GM18507 (cell line): ENCODE results near the gene CXorf65.
A peak's percentile ranks its signal among the peaks of the same experiment; 100 is the strongest.

Source experiments
- DNase-seq: peaks from one replicate; pipeline ENCODE4 v3.0.0; 2011; ENCODE audit warnings: low read depth; ENCODE audit not compliant: insufficient read length; ENCODE audit errors: extremely low spot score
- FAIRE-seq: peaks from 2 replicates; lab custom pipeline; 2011; peaks lifted over from hg19 to GRCh38; lab: Jason Lieb, UNC

CXorf65 gene

DNA sequence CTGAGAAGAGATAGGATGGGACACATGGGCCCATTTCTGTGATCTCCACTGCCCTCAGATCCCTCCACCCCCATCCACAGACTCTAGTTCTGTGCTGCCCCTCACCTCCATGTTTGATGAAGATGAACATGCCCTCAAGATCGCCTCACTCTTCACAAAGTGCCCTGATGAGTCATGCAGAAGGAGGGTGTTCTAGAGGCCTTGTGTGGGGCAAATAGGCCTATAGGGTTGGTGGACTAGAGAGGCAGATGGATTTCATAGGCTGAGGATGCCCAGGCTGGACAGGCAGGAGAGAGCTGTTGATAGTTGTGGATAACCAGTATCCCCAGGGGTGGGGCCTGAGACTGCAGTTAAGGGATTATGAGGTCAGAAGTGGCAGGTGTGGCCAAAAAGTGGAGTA is at the start of gene CXorf65:
CXorf65 (minus strand) TSS at position 314 of the 400 bp plus-strand sequence; CDS start at position 130, 184 bp downstream.
- no peak for DNase-seq
- no peak for FAIRE-seq

DNA sequence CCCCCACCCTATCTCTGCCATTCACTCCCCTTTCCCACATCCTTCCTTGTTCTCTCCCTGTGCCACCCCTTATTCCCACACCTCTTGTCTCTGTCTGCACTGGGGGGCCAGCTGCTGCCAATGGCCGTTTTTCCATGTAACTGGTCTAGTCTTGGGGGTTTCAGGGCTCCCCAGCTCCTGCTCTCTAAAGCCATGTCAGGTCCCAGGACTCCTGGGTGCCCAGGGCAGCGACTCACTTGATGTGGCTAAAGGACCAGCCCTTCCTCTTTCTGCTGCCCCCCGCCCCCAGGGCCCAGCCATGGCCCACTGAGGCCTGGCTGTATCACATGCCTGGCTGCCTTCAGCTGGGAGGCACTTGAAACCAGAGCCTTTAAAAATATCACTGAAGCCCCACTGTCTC is 48.1 kb upstream of the CXorf65 start:
- FAIRE-seq: no peak
- DNase-seq: no peak

DNA sequence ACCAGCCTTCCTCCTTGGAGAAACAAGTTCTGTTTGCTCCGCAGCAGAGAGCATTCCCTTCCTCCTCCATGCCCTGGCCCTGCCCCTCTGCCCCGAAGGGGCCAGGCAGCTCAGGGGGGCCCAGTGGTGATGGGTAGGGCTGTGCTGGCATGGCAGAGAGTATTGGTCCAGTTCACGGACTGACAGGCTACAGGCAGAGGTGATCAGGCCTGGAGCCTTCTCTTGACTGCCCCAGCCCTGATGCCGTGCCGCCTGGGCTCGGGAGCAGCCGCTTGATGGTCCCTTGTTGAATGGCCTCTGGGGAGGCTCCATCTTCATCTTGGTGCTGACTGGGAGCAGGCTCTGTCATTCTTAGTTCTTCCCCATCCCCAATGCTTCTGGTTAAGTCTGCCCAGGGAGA is 47.7 kb upstream of the CXorf65 start:
- DNase-seq: no peak
- FAIRE-seq: no peak

DNA sequence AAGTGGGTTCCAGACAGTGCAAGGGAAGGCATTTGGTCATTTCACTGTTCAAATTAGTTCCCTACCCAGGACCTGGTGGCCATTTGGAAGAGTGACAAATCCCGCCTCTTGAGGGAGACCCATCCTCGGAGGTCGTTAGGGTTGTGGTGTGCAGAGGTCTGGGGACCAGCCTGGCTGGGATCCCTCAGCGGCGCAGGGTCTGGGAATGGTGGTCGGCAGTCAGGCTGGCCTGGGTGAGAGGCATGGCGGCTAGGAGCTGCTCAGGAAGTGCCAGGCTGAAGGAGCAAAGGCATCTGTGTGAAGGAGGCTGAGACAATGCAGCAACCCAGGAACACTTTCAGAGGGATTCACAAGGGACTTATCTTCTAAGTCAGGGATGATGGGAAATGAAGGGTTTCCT is 44.8 kb upstream of the CXorf65 start:
- DNase-seq (no peak), FAIRE-seq (no peak)

DNA sequence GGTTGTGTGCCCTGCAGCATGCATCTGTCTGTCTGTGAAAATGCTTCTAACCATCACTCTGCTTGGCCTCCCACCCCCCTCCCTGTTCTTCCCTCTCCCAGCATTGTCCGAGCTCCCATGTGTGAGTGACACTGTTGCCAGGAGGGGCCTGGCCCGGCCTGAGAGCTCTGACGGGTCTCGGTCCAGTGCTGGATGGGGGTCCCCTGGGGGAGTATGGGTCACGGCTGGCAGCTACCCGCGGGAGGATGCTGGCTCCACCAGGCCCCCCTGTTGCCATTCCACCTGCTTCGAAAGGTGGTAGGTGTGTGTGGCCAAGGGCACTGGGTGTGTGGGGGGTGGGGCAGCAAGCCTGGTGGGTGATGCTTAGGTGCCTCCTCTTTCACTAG is 41.7 kb upstream of the CXorf65 start:
- FAIRE-seq (no peak), DNase-seq (no peak)

DNA sequence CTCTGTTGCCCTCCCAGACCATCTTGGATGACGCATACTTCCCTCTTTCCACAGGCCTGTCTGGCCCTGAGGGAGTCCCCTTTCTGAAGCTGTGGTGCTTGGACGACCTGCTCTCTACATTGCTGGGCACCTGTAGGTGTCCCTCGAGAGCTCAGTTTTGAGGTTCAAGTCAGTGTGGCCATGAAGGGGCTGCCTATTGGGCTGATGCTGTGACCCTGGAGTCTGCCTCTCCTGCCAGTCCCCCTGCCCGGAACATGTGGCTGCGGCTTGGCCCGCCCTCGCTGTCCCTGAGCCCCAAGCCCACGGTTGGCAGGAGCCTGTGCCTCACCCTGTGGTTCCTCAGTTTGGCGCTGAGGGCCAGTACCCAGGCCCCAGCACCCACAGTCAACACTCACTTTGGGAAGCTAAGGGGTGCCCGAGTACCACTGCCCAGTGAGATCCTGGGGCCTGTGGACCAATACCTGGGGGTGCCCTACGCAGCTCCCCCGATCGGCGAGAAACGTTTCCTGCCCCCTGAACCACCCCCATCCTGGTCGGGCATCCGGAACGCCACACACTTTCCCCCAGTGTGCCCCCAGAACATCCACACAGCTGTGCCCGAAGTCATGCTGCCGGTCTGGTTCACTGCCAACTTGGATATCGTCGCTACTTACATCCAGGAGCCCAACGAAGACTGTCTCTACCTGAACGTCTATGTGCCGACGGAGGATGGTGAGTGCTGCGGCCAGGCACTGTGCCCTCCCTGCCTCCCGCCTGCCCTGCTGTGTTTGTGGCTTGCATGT is 41.1 kb upstream of the CXorf65 start:
- DNase-seq: no peak

DNA sequence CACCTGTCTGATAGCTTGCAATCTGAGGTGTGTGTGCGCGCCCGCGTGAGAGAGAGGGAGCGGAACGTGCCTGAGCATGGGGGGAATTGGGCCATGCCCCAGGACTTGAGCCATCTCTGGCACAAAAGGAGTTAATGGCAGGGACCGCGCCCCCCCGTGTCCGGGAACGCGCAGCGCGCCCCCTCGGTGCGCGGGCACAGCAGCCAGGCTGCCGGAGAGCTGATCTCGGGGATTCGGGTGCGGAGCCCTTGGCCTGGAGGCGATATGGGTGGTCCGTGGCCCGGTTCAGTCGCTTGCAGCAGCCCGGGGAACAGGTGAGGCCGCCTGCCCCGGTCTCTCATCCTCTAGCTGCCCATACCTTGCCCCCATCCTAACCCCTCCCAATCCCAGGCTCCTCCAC is 38.1 kb upstream of the CXorf65 start, which contains the start of gene NLGN3:
NLGN3 (plus strand) TSS at position 191 of the 400 bp plus-strand sequence. CDS start 2,909 bp downstream, outside the sequence.
- DNase-seq: no peak

More for the DNA sequence above, 41.1 kb upstream of the CXorf65 start:
- FAIRE-seq: no peak

DNA sequence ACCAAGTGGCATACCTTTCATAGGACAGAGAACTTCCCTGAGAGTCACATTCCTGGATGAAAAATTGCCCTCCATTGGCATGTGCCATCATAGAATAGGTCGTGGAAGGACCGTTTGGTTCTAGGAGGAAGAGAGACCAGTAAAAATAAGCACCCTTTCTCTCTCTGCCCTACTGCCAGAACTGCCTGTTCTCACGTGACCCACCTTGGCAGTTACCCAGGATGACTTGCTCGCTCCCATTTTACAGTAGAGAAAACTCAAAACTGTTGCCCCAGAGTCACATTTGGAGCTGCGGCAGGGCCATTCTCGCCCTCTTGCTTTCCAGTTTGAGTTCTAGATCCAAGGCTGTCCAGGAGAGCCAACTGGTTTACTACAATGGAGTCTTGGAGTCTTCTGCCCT is 37.0 kb upstream of the CXorf65 start:
- no peak for FAIRE-seq
- DNase-seq: no peak

More for the DNA sequence above, 38.1 kb upstream of the CXorf65 start, which contains the start of gene NLGN3:
- FAIRE-seq: no peak

DNA sequence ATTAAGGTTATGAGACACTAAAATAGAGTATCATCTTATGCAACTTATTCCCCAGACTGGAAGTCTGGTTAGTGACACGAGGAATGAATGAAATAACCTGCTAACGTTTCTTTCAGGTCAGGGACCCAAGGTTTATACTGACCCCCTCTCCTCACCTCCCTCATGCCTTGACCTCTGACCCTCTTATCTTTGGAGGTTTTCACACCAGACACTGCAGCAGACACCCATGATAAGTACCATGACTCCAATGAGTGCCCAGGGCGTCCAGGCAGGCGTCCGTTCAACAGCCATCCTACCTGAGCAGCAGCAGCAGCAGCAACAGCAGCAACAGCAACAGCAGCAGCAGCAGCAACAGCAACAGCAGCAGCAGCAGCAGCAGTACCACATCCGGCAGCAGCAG is 33.9 kb upstream of the CXorf65 start:
- FAIRE-seq (no peak), DNase-seq (no peak)

DNA sequence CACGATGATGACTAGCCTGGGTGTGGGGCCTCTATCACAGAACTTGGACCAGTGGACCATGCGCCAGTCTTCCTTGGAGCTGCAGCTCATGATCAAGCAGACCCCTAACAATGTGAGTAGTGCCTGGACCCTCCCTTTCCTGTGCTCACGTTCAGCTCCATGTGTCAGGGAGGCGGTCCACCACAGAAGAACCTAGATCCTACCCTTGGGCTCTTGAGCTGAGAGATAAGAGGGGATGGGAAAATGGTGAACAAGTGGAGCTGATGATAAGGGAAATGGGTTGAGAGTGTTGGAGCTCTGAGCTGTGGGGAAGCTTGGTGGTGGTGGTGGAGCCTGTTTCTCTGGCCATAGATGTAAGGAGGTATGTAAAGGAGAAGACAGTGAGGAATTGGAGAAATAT is 25.0 kb upstream of the CXorf65 start:
- DNase-seq (no peak), FAIRE-seq (no peak)

DNA sequence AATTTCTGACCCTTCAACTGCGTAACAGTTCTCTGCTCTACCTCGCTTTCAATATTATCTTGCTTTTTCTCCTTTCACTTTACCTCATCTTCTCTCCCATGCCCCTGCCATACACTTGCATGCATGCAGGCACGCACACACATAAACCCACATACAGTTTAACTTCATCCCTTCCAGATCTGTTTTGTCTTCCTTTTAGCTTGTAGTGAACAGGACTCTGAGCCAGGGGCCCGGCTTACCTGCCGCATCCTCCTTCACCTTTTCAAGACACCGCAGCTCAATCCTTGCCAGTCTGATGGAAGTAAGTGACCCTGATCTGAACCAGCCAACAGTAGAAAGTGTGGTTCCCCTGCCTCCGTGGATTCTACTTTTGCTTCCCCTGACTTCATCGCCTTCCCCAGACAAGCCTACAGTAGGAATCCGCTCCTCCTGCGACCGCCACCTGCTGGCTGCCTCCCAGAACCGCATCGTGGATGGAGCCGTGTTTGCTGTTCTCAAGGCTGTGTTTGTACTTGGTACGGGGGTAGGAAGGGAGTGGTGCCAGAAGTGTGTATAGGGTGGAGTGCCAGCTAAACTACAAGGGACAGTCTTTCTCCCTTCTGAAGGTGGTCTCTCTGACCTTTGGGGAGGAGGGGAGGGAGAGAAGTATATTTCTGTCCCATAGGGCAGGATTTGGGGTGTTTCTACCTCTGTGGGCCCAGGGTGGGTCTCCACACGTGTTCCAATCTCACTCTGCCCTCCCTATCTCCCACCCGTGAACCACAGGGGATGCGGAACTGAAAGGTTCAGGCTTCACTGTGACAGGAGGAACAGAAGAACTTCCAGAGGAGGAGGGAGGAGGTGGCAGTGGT is 22.6 kb upstream of the CXorf65 start:
- DNase-seq (no peak), FAIRE-seq (peak; percentile 89)

DNA sequence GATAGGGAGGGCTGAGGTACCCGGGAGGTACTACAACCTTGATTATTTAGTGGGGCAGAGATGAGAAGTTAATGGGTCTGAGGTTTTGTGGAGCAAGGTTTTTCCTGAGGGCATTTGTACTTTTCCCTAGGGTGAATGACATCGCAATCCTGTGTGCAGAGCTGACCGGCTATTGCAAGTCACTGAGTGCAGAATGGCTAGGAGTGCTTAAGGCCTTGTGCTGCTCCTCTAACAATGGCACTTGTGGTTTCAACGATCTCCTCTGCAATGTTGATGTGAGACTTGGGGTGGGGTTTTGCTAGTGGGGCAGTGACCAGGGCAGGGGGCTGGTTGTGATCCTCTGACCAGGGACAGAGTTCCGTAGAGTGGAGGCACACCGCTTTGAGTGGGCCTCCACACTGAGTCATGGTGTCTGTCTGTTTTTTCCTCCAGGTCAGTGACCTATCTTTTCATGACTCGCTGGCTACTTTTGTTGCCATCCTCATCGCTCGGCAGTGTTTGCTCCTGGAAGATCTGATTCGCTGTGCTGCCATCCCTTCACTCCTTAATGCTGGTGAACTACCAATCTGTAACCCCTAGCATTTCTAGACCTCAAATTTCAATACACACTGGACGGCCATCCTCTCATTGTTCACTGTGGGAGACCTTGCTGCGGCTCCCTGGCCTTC is 21.8 kb upstream of the CXorf65 start:
- DNase-seq (no peak), FAIRE-seq (no peak)

DNA sequence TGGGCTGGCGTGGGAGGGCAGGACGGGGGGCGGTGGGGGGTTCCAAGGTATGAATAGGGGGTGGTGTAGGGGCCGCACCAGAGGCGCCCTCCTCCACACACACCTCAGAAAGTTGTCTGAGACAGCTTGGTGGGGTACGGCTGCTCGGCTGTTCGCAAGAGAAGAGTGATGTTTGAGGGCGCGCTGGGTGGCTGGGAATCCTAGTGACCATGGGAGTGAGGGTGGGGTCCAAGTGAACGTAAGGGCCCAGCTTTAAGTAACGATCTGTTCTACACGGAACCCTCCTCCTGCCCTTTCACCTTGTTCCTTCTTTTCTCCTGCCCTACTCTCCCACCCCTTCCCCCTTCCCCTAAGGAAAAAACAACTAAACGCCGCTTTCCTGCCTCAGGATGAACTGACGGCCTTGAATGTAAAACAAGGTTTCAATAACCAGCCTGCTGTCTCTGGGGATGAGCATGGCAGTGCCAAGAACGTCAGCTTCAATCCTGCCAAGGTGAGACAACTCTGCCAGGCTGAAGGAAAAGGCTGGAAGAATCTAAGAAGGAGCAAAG is 12.5 kb upstream of the CXorf65 start:
- no peak for DNase-seq

DNA sequence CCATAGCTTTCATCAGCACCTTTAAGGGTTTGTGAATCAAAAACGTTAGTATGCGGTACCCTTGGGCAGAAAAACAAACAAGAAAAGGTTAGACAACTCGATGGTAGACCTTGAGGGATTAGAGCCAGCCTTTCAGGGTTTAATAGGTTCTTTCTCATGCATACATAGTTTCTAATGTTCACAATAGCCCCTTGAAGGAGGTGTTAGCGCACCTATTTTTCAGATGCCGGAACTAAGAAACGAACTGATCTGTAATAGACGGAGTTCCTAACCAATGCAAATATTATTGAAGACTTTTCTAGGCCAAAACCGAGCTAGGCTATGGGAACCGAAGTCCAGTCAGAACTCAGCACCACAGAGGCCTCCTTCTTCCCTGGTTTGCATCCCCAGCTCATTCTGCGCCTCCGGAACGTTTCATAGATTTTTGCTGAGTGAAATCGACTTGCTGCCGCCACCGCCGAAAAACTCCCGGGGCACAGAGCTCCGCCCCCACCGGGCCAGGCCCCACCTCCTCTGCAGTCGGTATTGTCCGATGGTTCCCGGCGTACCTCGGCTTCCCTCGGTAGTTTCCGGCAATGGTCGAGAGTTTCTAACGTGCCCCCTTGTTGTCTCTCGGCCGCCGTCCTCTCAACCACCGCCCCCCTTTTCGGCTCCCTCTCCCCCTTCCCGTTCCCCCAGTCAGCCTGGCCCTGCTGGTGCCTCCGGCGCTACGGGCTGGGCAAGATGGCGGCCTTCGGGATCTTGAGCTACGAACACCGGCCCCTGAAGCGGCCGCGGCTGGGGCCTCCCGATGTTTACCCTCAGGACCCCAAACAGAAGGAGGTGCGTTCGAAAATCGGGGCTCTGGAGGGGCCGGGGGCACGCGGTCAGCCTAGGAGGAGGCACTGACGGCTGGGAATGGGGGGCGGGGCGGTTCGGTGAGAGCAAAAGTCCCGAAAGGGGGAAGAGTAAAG is 11.8 kb upstream of the CXorf65 start, which contains the start of gene MED12:
MED12 (plus strand) TSS at position 565 of the 953 bp plus-strand sequence; CDS start at position 724, 159 bp downstream.
- DNase-seq (peak; percentile 57), FAIRE-seq (peak; percentile 94)

More for the DNA sequence above, 12.5 kb upstream of the CXorf65 start:
- no peak for FAIRE-seq

DNA sequence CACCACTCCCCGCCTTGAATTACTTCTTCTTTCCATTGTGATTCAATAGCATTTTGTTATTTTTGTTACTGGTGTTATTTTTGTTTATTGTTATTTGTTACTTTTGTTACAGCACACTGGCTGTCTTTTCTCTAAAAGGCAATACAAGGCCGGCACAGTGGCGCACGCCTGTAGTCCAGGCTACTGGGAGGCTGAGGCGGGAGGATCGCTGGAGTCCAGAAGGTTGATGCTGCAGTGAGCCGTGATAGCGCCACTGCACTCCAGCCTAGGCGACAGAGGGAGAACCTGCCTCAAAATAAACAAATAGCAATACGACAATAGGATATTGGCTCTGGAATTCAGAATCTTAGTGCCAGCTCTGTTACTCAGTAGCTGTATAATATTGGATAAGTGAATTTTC is 10.8 kb upstream of the CXorf65 start:
- FAIRE-seq: no peak

DNA sequence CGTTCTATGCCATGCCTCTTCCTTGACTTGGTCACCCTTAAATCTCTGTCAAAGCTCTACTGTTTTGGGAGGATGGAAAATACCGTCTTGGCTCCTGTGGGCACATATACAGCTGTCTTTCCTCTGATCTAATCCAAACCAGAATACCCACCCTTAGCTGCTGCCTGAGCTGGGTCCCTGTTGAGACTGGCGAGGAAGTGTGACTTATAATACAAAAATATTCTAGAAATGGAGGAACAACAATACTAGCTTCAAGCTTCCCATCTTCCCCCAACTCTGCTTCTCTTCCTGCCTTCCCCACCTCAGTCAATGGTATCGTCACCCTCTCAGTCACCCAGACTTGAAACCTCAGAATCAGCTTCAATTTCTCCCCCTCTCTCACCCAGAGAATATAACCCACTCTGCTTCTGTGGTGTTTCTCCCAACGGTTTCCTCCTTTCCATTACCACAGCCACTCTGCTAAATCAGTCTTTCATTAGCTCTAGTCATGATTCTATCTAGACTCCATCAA is 5.4 kb upstream of the CXorf65 start:
- FAIRE-seq (no peak), DNase-seq (no peak)

More for the DNA sequence above, 10.8 kb upstream of the CXorf65 start:
- no peak for DNase-seq

DNA sequence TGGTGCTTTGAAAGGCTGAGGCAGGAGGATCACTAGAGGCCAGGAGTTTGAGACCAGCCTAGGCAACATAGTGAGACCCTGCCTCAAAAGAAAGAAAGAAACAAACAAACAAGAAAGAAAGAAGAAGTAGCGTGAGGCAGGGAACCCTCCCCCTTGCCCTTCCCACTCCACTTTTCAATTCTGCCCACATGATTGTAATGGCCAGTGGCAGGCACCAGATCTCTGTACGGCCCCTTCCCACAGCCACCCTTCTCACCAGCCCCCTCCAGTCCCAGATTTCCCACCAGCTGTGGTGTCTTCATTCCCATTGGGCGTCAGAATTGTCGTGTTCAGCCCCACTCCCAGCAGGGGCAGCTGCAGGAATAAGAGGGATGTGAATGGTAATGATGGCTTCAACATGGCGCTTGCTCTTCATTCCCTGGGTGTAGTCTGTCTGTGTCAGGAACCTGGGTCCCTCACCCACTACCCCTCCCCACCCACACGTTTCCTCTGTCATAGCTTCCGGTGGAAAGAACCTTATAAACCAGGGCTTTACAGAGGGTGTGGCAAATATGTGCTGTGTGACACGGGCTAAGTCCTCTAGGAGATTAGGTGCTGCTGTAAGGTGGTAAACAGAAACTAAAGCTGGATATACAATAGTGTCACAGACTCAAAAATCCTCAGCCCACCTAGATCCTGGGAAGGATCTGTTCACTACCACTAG is 4.8 kb upstream of the CXorf65 start, which contains the start of gene IL2RG:
IL2RG (minus strand) TSS at position 437 of the 703 bp plus-strand sequence; CDS start at position 399, 38 bp downstream.
- DNase-seq (no peak), FAIRE-seq (peak; percentile 99)
